Posterior vena cava (tissue), 2 donors: ENCODE measurements around the gene ERVH48-1. TPM values are rescaled to one million over a fixed set of nuclear protein-coding genes. Genes with fewer than 3 reads are reported as not detected.
A peak's percentile ranks its signal among the peaks of the same experiment; 100 is the strongest.
"Not testable (repeated sequence)": the region's sequence is repeated elsewhere in the genome, so short reads cannot be mapped to it uniquely, and the experiment has no call there.

Source experiments
- DNase-seq: peaks from one replicate; pipeline ENCODE4 v3.0.0-alpha.2; 2020; ENCODE audit warnings: low spot score
- intact Hi-C, 2 donors: fragments of 100-400 bp; cut with DNase I; formaldehyde crosslinking; loops; one replicate each; pipeline versions ENCODE4 v1.14.1 to v1.14.2; 2022 to 2023
- total RNA-seq, 2 donors: library from RNA; stranded (reverse); fragmentation: NEBNext Ultra II Directional; extraction: Animal tissue kit (Norgen Biotek cat#: 25700); gene quantifications; one replicate each; pipeline ENCODE4 v1.2.1, GENCODE V29; 2021
- donor health status: DM: yes; HTN: yes; CAD: no.
- donor health status: DM: yes; HTN: yes; CAD: no.

Gene ERVH48-1
- total RNA-seq, 2 donors from 2014 or later, result not detected

GRCh38 chr21:42921927-42922326, 3.5 kb downstream of the ERVH48-1 start:
- no peak for DNase-seq
- intact Hi-C loops, result no loop called here

GRCh38 chr21:42918291-42918690, 7.1 kb downstream of the ERVH48-1 start:
- DNase-seq, result no peak
- intact Hi-C loops, result no loop called here

GRCh38 chr21:42913476-42913875, 12.0 kb downstream of the ERVH48-1 start:
- no peak for DNase-seq
- intact Hi-C loops, result no loop called here

- DNase-seq, intact Hi-C loops: not testable (repeated sequence)
Measured at GRCh38 chr21:42911920-42912319, 13.5 kb downstream of the ERVH48-1 start.

GRCh38 chr21:42908484-42908883, 16.9 kb downstream of the ERVH48-1 start:
- DNase-seq, intact Hi-C loops: not testable (repeated sequence)

GRCh38 chr21:42906233-42906632, 19.2 kb downstream of the ERVH48-1 start:
- intact Hi-C loops, result no loop called here
- no peak for DNase-seq

GRCh38 chr21:42905195-42905594, 20.2 kb downstream of the ERVH48-1 start:
- intact Hi-C loops, result no loop called here
- no peak for DNase-seq

GRCh38 chr21:42903817-42904216, 21.6 kb downstream of the ERVH48-1 start:
- DNase-seq, result no peak
- intact Hi-C loops, result no loop called here

GRCh38 chr21:42900446-42900845, 25.0 kb downstream of the ERVH48-1 start:
- intact Hi-C loops, result no loop called here
- no peak for DNase-seq

GRCh38 chr21:42892931-42893755, 32.3 kb downstream of the ERVH48-1 start, which contains the start of gene NDUFV3:
TSS of gene NDUFV3 (plus strand) at chr21:42893309. CDS start at chr21:42893334, 25 bp downstream.
- DNase-seq, result peak; percentile 100
- intact Hi-C loops, result no loop called here

- DNase-seq, result no peak
- intact Hi-C loops, result no loop called here
Measured at GRCh38 chr21:42892582-42892930, 32.9 kb downstream of the ERVH48-1 start.

GRCh38 chr21:42887326-42887725, 38.1 kb downstream of the ERVH48-1 start:
- DNase-seq, result no peak
- intact Hi-C loops, result loop anchor here in 1 of 2 donors (5.0 kb wide), 1 partner anchor 1090 kb away; no protein-coding TSS in a partner anchor

- intact Hi-C loops, result no loop called here
- DNase-seq, result no peak
Measured at GRCh38 chr21:42883921-42884320, 41.5 kb downstream of the ERVH48-1 start.

GRCh38 chr21:42880352-42880751, 45.1 kb downstream of the ERVH48-1 start:
- DNase-seq, result no peak
- intact Hi-C loops, result no loop called here

- intact Hi-C loops, result no loop called here
- DNase-seq, result peak; percentile 99
Measured at GRCh38 chr21:42878993-42879787, 46.2 kb downstream of the ERVH48-1 start, which contains the start of gene WDR4. TSS of gene WDR4 (minus strand) at chr21:42879539. CDS start at chr21:42879495, 44 bp downstream.

- no peak for DNase-seq
- intact Hi-C loops, result no loop called here
Measured at GRCh38 chr21:42878678-42878992, 46.8 kb downstream of the ERVH48-1 start.

GRCh38 chr21:42875811-42876210, 49.6 kb downstream of the ERVH48-1 start:
- DNase-seq, intact Hi-C loops: not testable (repeated sequence)

GRCh38 chr21:42873096-42873495, 52.3 kb downstream of the ERVH48-1 start:
- no peak for DNase-seq
- intact Hi-C loops, result no loop called here

GRCh38 chr21:42868196-42868595, 57.2 kb downstream of the ERVH48-1 start:
- intact Hi-C loops, result no loop called here
- no peak for DNase-seq
